ENCODE results near the gene RAB8B.

The RAB8B gene

DNA sequence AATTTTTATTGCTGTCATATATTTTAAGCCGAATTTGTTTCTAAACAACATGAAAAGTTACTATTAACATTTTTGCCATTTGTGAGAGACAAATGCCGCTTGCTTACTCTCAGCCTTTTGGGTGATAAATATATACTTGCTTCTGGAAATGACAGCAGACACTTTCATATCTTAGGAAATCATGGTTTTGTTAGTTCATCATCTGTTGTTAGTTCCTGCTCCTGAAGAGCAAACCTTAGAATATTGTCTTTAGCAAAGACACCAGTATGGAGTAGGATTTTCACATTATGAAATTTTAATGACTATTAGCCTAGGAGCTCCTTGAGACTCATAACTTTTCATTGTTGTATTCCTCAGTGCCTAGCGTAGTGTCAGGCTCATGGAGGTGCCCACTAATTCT, 36.0 kb downstream of the RAB8B start:
- H3K27ac ChIP-seq (ENCODE audit: insufficient read depth in 1 of 2, low read depth in 1 of 2, low read length in 2 of 2, poor library complexity in 1 of 2, severe bottlenecking in 2 of 2): peak overlapping the region in 1 of 2 experiments; percentile 8
- POLR2A ChIA-PET: interaction anchor here (0.6 to 0.7 kb wide), 2 partner anchors 12 to 29 kb away, joined by 3 read pairs; no protein-coding TSS in a partner anchor

DNA sequence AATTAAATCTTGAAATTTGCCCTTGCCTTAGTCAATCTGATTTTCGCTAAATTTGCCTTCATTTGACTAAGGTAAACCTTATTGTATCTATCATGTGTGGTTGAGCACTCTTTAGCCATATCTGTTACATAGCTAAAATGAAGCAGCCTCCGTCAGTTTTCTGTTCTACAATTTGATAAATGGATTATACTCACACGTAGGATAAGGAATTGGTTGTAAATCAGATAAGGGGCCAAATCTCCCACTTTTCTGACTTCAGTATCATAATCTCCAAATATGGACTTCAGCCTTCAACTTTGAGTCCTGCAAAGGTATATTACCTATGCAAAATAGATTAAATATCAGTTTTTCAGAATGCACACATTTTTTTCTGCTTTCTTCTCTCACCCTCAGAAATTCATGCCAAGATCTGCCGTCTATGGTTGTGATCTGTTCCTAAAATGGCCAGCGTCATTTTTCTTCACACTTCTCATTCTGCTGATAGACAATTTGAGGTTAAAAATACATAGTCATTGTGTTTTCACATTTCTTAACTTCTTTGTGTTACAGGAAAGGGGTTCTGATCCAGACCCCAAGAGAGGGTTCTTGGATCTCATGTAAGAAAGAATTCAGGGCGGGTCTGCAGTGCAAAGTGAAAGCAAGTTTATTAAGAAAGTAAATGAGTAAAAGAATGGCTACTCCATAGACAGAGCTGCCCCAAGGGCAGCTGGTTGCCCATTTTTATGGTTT, 36.9 kb downstream of the RAB8B start:
- peak; percentile 26 to 80 (median 72) for DNase-seq
- Histone ChIP-seq H3K27ac (ENCODE audit: insufficient read depth in 1 of 2, low read depth in 1 of 2, low read length in 2 of 2, poor library complexity in 1 of 2, severe bottlenecking in 2 of 2) (peak overlapping the region in 1 of 2 experiments; percentile 82), H3K4me1 (ENCODE audit: control extremely low read depth in 1 of 4, control insufficient read depth in 4 of 4, insufficient read depth in 4 of 4, low read length in 3 of 4) (peaks cover 15 to 43% (median 24%) of the 10 kb centered on the region in 4 experiments), H3K4me3 (ENCODE audit: control insufficient read depth in 1 of 7, extremely low read depth in 1 of 7, insufficient read depth in 4 of 7, low read depth in 2 of 7, low read length in 6 of 7) (peak overlapping the region in 5 of 7 experiments; percentile 35 to 75 (median 56)), H3K27me3 (replicated peaks in 2 of 5; ENCODE audit: control insufficient read depth in 4 of 5, insufficient read depth in 5 of 5, low read length in 4 of 5) (no peaks in the 10 kb centered on the region), H3K36me3 (ENCODE audit: control insufficient read depth in 4 of 4, insufficient read depth in 4 of 4, low read length in 3 of 4) (peaks cover 2 to 14% (median 6%) of the 10 kb centered on the region in 4 experiments), H3K9me3 (ENCODE audit: control extremely low read depth in 1 of 5, control insufficient read depth in 4 of 5, insufficient read depth in 2 of 5, low read depth in 1 of 5, low read length in 4 of 5) (peaks cover 0 to 5% (median 0%) of the 10 kb centered on the region in 5 experiments)
- ChIA-PET POLR2A (no interaction called here), CTCF (interaction anchor here (1.3 to 2.8 kb wide), 3 partner anchors 9 to 35 kb away, joined by 3 to 10 read pairs (median 9); no protein-coding TSS in a partner anchor)
- 56% methylated on average over 2 of the region's 6 CpGs for WGBS (ENCODE audit: insufficient coverage)

More for the DNA sequence above, 36.0 kb downstream of the RAB8B start:
- peaks cover 13 to 42% (median 24%) of the 10 kb centered on the region in 4 experiments for H3K4me1 ChIP-seq (ENCODE audit: control extremely low read depth in 1 of 4, control insufficient read depth in 4 of 4, insufficient read depth in 4 of 4, low read length in 3 of 4)
- DNase-seq: no peak
- H3K4me3 ChIP-seq (ENCODE audit: control insufficient read depth in 1 of 7, extremely low read depth in 1 of 7, insufficient read depth in 4 of 7, low read depth in 2 of 7, low read length in 6 of 7): no peak overlapping the region
- 100% methylated on average over 1 of the region's 3 CpGs for WGBS (ENCODE audit: insufficient coverage)
- H3K27me3 ChIP-seq (replicated peaks in 2 of 5; ENCODE audit: control insufficient read depth in 4 of 5, insufficient read depth in 5 of 5, low read length in 4 of 5): no peaks in the 10 kb centered on the region
- H3K9me3 ChIP-seq (ENCODE audit: control extremely low read depth in 1 of 5, control insufficient read depth in 4 of 5, insufficient read depth in 2 of 5, low read depth in 1 of 5, low read length in 4 of 5): peaks cover 0 to 5% (median 0%) of the 10 kb centered on the region in 5 experiments
- peaks cover 2 to 14% (median 6%) of the 10 kb centered on the region in 4 experiments for H3K36me3 ChIP-seq (ENCODE audit: control insufficient read depth in 4 of 4, insufficient read depth in 4 of 4, low read length in 3 of 4)
- CTCF ChIA-PET: interaction anchor here (0.8 to 2.7 kb wide), 2 partner anchors 31 to 34 kb away, joined by 3 to 9 read pairs; no protein-coding TSS in a partner anchor

DNA sequence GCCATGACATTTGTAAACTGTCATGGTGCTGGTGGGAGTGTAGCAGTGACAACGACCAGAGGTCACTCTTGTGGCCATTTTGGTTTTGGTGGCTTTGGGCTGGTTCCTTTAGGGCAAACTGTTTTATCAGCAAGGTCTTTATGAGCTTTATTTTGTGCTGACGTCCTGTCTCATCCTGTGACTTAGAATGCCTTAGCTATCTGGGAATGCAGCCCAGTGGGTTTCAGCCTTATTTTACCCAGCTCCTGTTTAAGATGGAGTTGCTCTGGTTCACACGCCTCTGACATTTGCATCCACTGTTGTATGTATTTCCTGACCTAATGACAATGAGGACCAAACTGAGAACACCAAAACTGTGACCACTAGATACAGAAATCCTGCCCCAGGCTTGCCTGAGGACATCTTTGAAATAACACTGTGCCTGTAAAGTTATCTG, 37.6 kb downstream of the RAB8B start:
- H3K4me3 ChIP-seq (ENCODE audit: control insufficient read depth in 1 of 7, extremely low read depth in 1 of 7, insufficient read depth in 4 of 7, low read depth in 2 of 7, low read length in 6 of 7): peak overlapping the region in 3 of 7 experiments; percentile 37 to 75 (median 71)
- ChIA-PET CTCF (interaction anchor here (1.3 to 2.8 kb wide), 3 partner anchors 9 to 36 kb away, joined by 3 to 10 read pairs (median 9); no protein-coding TSS in a partner anchor), POLR2A (no interaction called here)
- peaks cover 0 to 3% (median 0%) of the 10 kb centered on the region in 5 experiments for H3K9me3 ChIP-seq (ENCODE audit: control extremely low read depth in 1 of 5, control insufficient read depth in 4 of 5, insufficient read depth in 2 of 5, low read depth in 1 of 5, low read length in 4 of 5)
- H3K27ac ChIP-seq (ENCODE audit: insufficient read depth in 1 of 2, low read depth in 1 of 2, low read length in 2 of 2, poor library complexity in 1 of 2, severe bottlenecking in 2 of 2): peak overlapping the region; percentile 25 to 82
- peaks cover 2 to 14% (median 5%) of the 10 kb centered on the region in 4 experiments for H3K36me3 ChIP-seq (ENCODE audit: control insufficient read depth in 4 of 4, insufficient read depth in 4 of 4, low read length in 3 of 4)
- WGBS (ENCODE audit: insufficient coverage): 60% methylated on average over 3 of the region's 3 CpGs
- DNase-seq: peak in 1 of 3 donors; percentile 41
- no peaks in the 10 kb centered on the region for H3K27me3 ChIP-seq (replicated peaks in 2 of 5; ENCODE audit: control insufficient read depth in 4 of 5, insufficient read depth in 5 of 5, low read length in 4 of 5)
- H3K4me1 ChIP-seq (ENCODE audit: control extremely low read depth in 1 of 4, control insufficient read depth in 4 of 4, insufficient read depth in 4 of 4, low read length in 3 of 4): peaks cover 20 to 49% (median 29%) of the 10 kb centered on the region in 4 experiments

DNA sequence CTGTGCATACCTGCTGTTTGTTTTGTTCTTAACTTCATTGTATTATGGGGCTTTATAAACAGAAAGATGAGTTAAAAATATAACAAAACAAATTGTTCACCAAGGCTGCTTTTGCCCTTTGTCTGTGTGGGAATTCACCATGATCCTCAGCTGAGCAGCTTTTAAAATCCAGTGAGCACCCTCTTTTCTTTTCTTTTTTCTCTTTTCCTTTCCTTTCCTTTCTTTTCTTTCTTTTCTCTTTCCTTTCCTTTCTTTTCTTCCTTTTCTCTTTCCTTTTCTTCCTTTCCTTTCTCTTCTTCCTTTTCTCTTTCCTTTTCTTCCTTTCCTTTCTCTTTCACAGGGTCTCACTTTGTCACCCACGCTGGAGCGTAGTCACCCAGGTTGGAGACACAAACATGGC, 38.3 kb downstream of the RAB8B start:
- H3K36me3 ChIP-seq (ENCODE audit: control insufficient read depth in 4 of 4, insufficient read depth in 4 of 4, low read length in 3 of 4): peaks cover under 1 to 14% (median 3%) of the 10 kb centered on the region in 4 experiments
- ChIA-PET POLR2A (no interaction called here), CTCF (interaction anchor here (1.0 to 2.8 kb wide), 5 partner anchors 10 to 36 kb away, joined by 3 to 10 read pairs (median 6); no protein-coding TSS in a partner anchor)
- no peak for DNase-seq
- H3K27ac ChIP-seq (ENCODE audit: insufficient read depth in 1 of 2, low read depth in 1 of 2, low read length in 2 of 2, poor library complexity in 1 of 2, severe bottlenecking in 2 of 2): peak overlapping the region in 1 of 2 experiments; percentile 82
- H3K27me3 ChIP-seq (replicated peaks in 2 of 5; ENCODE audit: control insufficient read depth in 4 of 5, insufficient read depth in 5 of 5, low read length in 4 of 5): no peaks in the 10 kb centered on the region
- no peak overlapping the region for H3K4me3 ChIP-seq (ENCODE audit: control insufficient read depth in 1 of 7, extremely low read depth in 1 of 7, insufficient read depth in 4 of 7, low read depth in 2 of 7, low read length in 6 of 7)
- H3K4me1 ChIP-seq (ENCODE audit: control extremely low read depth in 1 of 4, control insufficient read depth in 4 of 4, insufficient read depth in 4 of 4, low read length in 3 of 4): peaks cover 20 to 53% (median 32%) of the 10 kb centered on the region in 4 experiments
- no peaks in the 10 kb centered on the region for H3K9me3 ChIP-seq (ENCODE audit: control extremely low read depth in 1 of 5, control insufficient read depth in 4 of 5, insufficient read depth in 2 of 5, low read depth in 1 of 5, low read length in 4 of 5)
- 100% methylated on average over 2 of the region's 2 CpGs for WGBS (ENCODE audit: insufficient coverage)

DNA sequence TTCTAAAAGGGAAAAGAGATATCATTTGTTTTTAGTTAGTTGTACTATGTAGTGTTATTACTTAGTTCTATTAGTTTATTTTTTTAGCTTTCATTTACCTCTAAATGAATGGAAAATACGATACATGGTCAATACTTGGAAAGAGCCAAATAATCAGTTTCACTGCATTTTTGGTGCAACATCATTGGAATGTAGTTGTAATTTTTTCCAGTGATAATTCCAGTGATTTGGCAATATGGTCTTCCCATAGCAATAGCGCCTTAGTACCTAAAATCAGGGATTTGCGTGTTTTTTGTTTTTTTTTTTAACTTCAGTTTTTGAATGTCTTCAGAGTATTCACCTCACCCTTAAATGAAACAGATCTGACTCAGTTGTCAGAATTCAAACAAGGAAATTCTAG, 41.8 kb downstream of the RAB8B start:
- Histone ChIP-seq H3K27me3 (replicated peaks in 2 of 5; ENCODE audit: control insufficient read depth in 4 of 5, insufficient read depth in 5 of 5, low read length in 4 of 5) (no peaks in the 10 kb centered on the region), H3K9me3 (ENCODE audit: control extremely low read depth in 1 of 5, control insufficient read depth in 4 of 5, insufficient read depth in 2 of 5, low read depth in 1 of 5, low read length in 4 of 5) (no peaks in the 10 kb centered on the region), H3K36me3 (ENCODE audit: control insufficient read depth in 4 of 4, insufficient read depth in 4 of 4, low read length in 3 of 4) (peaks cover 0 to 3% (median 2%) of the 10 kb centered on the region in 4 experiments), H3K4me1 (ENCODE audit: control extremely low read depth in 1 of 4, control insufficient read depth in 4 of 4, insufficient read depth in 4 of 4, low read length in 3 of 4) (peaks cover 29 to 68% (median 46%) of the 10 kb centered on the region in 4 experiments), H3K4me3 (ENCODE audit: control insufficient read depth in 1 of 7, extremely low read depth in 1 of 7, insufficient read depth in 4 of 7, low read depth in 2 of 7, low read length in 6 of 7) (no peak overlapping the region), H3K27ac (ENCODE audit: insufficient read depth in 1 of 2, low read depth in 1 of 2, low read length in 2 of 2, poor library complexity in 1 of 2, severe bottlenecking in 2 of 2) (no peak overlapping the region)
- POLR2A ChIA-PET: interaction anchor here (1.1 kb wide), 1 partner anchor 40 kb away, joined by 4 read pairs; no protein-coding TSS in a partner anchor
- CTCF ChIA-PET: interaction anchor here (0.7 to 3.6 kb wide), 6 partner anchors 11 to 39 kb away, joined by 3 to 11 read pairs (median 4); no protein-coding TSS in a partner anchor
- no peak for DNase-seq
- WGBS (ENCODE audit: insufficient coverage): no CpG with 5 or more reads among the region's 3 CpGs

DNA sequence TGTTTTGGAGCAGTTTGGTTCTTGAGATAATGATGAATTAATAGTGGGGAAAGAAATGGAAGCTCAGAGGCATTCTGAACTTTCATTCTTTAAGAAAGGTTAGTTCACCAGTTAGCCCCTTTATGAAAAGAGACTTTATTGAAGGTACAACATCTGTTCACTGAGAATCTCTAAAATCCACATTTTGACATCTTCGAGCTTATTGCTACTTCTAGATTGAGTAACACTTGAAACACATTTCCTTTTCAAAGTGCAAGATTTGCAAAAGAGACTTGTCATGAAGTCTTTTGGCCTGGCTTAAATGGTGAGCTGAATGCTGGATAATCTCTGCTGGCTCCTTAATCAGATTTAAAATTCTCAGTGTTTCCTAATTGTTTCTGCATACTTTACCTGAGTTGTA, 42.3 kb downstream of the RAB8B start:
- DNase-seq: peak in 2 of 3 donors; percentile 39 to 59
- peak overlapping the region in 1 of 2 experiments; percentile 15 for H3K27ac ChIP-seq (ENCODE audit: insufficient read depth in 1 of 2, low read depth in 1 of 2, low read length in 2 of 2, poor library complexity in 1 of 2, severe bottlenecking in 2 of 2)
- CTCF ChIA-PET: interaction anchor here (1.0 to 3.6 kb wide), 5 partner anchors 14 to 40 kb away, joined by 3 to 11 read pairs (median 7); no protein-coding TSS in a partner anchor
- no peak overlapping the region for H3K4me3 ChIP-seq (ENCODE audit: control insufficient read depth in 1 of 7, extremely low read depth in 1 of 7, insufficient read depth in 4 of 7, low read depth in 2 of 7, low read length in 6 of 7)
- POLR2A ChIA-PET: interaction anchor here (1.1 kb wide), 1 partner anchor 41 kb away, joined by 4 read pairs; no protein-coding TSS in a partner anchor
- no peaks in the 10 kb centered on the region for H3K27me3 ChIP-seq (replicated peaks in 2 of 5; ENCODE audit: control insufficient read depth in 4 of 5, insufficient read depth in 5 of 5, low read length in 4 of 5)
- 0% methylated on average over 1 of the region's 1 CpG for WGBS (ENCODE audit: insufficient coverage)
- no peaks in the 10 kb centered on the region for H3K9me3 ChIP-seq (ENCODE audit: control extremely low read depth in 1 of 5, control insufficient read depth in 4 of 5, insufficient read depth in 2 of 5, low read depth in 1 of 5, low read length in 4 of 5)
- H3K36me3 ChIP-seq (ENCODE audit: control insufficient read depth in 4 of 4, insufficient read depth in 4 of 4, low read length in 3 of 4): peaks cover 0 to 3% (median 2%) of the 10 kb centered on the region in 4 experiments
- H3K4me1 ChIP-seq (ENCODE audit: control extremely low read depth in 1 of 4, control insufficient read depth in 4 of 4, insufficient read depth in 4 of 4, low read length in 3 of 4): peaks cover 29 to 64% (median 41%) of the 10 kb centered on the region in 4 experiments
